ENCODE results near the gene CTAGE6.
"Not testable (repeated sequence)": the region's sequence is repeated elsewhere in the genome, so short reads cannot be mapped to it uniquely, and the experiment has no call there.

The CTAGE6 gene

GRCh38 chr7:143757596-143757995, at the start of gene CTAGE6:
Gene CTAGE6, minus strand, starts transcription at chr7:143757696. Its CDS starts 38 bp downstream, at chr7:143757658.
- not testable (repeated sequence) for DNase-seq (ENCODE audit: low read depth in 2 of 2)

DNA sequence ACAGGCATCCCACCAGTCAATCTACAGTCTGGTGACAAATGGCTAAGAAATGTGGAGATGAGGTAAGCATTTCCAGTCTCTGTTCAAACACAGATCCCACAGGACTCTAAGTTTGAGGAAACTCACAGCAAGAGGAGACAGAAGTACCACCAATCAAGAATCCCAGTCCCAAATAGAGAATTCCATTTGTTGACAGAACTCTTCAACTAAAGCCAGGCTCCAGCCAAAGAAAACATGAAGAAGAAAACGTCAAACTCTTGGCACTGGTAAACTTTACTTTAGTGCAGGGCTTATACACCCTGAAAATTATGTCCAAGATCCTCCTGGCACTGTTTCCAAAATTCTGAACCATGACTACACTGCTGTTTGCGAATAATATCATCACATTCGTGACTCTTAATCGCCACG, 49.2 kb upstream of the CTAGE6 start:
- DNase-seq (ENCODE audit: low read depth in 2 of 2): not testable (repeated sequence)

- not testable (repeated sequence) for DNase-seq (ENCODE audit: low read depth in 2 of 2)
These were observed 40.4 kb upstream of the CTAGE6 start for GRCh38 chr7:143797896-143798290.

- DNase-seq (ENCODE audit: low read depth in 2 of 2): not testable (repeated sequence)
These were observed 39.8 kb upstream of the CTAGE6 start for GRCh38 chr7:143797119-143797895.

DNA sequence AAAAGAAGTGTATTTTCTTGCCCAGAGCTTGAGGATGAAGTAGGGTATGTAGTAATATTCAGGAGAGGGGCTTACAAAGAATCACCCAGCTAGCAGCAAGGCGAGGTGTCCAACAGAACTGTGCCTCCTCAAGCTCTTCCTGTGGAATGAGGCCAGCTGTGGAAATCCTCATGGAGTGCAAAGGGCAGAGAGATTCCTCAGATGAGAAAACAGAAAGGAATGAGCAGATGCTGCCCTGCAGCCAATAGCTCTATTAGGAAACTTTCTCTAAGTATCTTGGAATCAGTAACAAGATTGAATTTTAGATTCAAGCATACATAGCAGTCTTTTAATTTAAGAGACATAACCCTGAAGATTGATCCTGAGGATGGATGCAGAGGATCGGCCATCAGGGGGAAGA, 38.2 kb upstream of the CTAGE6 start:
- DNase-seq (ENCODE audit: low read depth in 2 of 2): not testable (repeated sequence)

GRCh38 chr7:143792633-143793032, 35.1 kb upstream of the CTAGE6 start:
- peak; percentile 1 to 4 for DNase-seq (ENCODE audit: low read depth in 2 of 2)

DNA sequence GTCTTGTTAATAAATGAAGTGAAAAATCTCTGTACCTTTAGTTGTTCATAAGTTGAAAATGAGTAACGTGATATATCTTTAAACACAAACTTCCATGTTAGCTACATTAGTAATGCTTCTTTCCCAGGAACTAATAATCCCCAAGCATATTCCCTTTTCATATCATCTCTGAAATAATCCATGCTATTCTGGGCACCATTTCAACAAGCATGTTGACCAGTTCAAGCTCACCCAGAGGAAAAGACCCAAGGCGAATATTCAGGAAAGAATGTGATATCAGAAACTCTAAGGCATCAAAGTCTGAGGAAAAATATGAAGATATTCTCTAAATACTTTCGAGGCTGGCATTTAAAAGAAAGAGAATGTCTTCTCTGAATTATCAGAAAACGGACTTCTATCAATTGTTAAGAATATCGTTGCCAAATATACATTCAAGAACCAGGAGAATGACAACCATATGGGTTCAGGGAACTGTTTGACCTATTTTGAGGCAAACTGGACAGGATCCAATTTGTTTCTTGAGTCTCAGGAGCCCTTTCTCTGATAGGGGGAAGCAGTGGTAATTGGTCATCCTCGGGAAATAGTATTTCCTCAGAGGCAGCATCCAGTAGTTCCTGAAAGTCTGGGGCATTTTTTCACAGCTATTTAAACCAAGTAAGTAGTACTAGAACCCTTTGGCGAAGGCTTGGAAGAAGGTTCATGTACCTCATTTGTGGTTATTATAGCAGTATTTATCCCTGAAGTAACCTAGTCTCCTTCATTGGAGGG, 28.1 kb upstream of the CTAGE6 start:
- not testable (repeated sequence) for DNase-seq (ENCODE audit: low read depth in 2 of 2)

- DNase-seq (ENCODE audit: low read depth in 2 of 2): not testable (repeated sequence)
These were observed 22.1 kb upstream of the CTAGE6 start for GRCh38 chr7:143779591-143779990.

- DNase-seq (ENCODE audit: low read depth in 2 of 2): not testable (repeated sequence)
These were observed 15.4 kb upstream of the CTAGE6 start for GRCh38 chr7:143772738-143773468.

DNA sequence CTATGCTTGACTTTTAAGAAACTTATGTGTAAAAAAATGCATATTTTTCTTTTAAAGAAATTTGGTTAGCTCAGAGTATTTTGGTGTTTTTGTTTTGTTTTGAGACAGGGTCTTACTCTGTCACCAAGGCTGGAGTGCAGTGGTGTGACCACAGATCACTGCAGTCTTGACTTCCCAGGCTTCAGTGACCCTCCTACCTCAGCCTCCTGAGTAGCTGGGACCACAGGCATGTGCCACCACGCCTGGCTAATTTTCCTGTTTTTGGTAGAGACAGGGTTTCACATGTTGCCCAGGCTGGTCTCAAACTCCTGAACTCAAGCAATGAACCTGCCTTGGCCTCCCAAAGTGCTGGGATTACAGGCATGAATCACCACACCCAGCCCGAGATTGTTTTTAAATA, 10.0 kb upstream of the CTAGE6 start:
- DNase-seq (ENCODE audit: low read depth in 2 of 2): not testable (repeated sequence)

DNA sequence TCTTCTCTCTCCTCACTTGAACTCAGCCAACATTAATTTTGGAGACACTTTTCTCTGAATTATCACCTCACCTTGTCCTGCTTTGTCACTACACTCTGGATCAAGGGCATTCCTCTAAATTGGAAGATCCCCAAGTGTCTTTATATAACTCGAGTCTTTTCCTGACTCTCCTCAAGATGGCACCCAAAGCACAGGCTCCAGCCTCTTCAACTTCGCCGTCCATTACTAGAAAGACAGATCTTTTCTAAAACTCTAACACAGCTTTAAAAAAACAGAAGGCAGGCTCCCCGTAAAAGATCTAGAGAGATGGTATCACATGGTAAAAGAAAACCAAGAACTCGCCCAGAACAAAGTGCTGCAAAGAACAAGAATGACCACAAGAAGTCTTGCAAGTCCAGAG, 8.2 kb upstream of the CTAGE6 start:
- DNase-seq (ENCODE audit: low read depth in 2 of 2): not testable (repeated sequence)

DNA sequence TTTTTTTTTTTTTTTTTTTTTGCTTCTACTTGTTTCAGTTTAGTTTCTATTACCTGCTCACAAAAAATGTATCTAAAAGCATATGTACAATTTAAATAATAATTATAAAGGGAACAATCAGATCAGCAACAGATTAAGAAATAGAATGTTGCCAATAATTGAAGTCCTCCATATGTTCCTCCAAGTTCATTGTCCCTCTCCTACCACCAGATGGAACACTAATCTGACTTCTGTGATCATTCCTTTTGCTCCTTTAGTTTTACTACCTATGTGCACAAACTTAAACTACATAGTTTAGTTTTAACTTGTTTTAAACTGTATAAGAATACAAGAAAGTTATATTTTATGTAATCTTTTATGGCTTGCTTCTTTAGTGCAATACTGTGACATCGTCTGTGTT, 5.6 kb upstream of the CTAGE6 start:
- not testable (repeated sequence) for DNase-seq (ENCODE audit: low read depth in 2 of 2)

GRCh38 chr7:143745340-143745739, 12.2 kb downstream of the CTAGE6 start:
- DNase-seq (ENCODE audit: low read depth in 2 of 2): not testable (repeated sequence)

GRCh38 chr7:143737037-143737819, 20.3 kb downstream of the CTAGE6 start:
- DNase-seq (ENCODE audit: low read depth in 2 of 2): not testable (repeated sequence)

DNA sequence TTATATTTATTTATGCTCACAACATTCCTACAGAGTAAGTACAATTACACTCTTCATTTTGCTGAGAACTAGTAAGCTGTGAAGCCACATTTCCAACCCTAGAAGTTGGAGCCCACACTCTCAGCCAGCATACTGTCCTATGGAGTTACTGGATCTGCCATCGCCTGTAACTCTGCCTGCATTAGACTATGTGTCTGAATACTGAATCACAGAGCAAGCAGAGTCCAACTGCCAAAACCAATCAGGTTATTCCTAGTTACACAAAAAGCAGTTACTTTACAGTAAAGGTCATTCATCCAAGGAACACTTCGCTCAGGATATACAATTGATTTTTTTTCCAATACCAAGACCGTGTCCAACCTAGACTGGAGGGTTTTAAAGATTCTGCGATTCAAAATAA, 21.5 kb downstream of the CTAGE6 start:
- DNase-seq (ENCODE audit: low read depth in 2 of 2): no peak

- DNase-seq (ENCODE audit: low read depth in 2 of 2): no peak
These were observed 23.6 kb downstream of the CTAGE6 start for GRCh38 chr7:143733876-143734275.

- DNase-seq (ENCODE audit: low read depth in 2 of 2): no peak
These were observed 29.1 kb downstream of the CTAGE6 start for GRCh38 chr7:143728333-143728862.

- not testable (repeated sequence) for DNase-seq (ENCODE audit: low read depth in 2 of 2)
These were observed 29.9 kb downstream of the CTAGE6 start for GRCh38 chr7:143727561-143727960.

- not testable (repeated sequence) for DNase-seq (ENCODE audit: low read depth in 2 of 2)
These were observed 31.4 kb downstream of the CTAGE6 start for GRCh38 chr7:143726143-143726542.

DNA sequence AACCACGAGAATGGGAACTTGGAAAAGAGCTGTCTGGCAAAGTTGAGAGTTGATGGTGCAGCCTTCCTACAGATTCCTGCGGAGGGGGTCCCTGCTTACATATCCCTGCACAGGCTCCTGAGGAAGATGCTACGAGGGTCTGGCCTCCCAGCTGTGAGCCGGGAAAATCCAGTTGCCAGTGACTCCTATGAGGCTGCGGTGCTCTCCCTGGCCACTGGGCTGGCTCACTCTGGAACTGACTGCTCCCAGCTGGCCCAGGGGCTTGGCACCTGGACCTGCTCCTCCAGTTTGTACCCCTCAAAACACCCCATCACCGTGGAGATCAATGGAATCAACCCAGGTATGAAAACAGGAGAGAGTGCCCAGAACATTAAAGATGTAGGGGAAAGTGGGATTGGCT, 37.2 kb downstream of the CTAGE6 start:
- DNase-seq (ENCODE audit: low read depth in 2 of 2): not testable (repeated sequence)

Measured in stimulated activated CD4-positive, alpha-beta T cell treated with anti-CD3 and anti-CD28 coated beads, Interleukin-4, amount 100 ng/mL, for 48 hours (primary cell).